H1 (cell line): ENCODE results near the gene RBFA. TPM values are rescaled to one million over a fixed set of nuclear protein-coding genes. Genes with fewer than 3 reads are reported as not detected.

ENCODE experiments used
- CTCF ChIA-PET: fragments of 300-600 bp; sonication (Branson Sonifier 250); formaldehyde crosslinking; loops from one replicate; lab custom pipeline; 2021; ENCODE audit not compliant: partially characterized antibody; lab: Charles Lee
- POLR2A ChIA-PET: fragments of 300-600 bp; sonication (Branson Sonifier 250); formaldehyde crosslinking; loops from one replicate; lab custom pipeline; 2021; ENCODE audit warnings: inconsistent platforms; ENCODE audit not compliant: partially characterized antibody; lab: Charles Lee
- DNase-seq, 2 experiments: peaks; one replicate each; pipeline versions ENCODE4 v3.0.0 to v3.0.0-alpha.2; 2010 to 2022; ENCODE audit warnings: low spot score in 2 of 2, low read depth in 1 of 2, mixed read lengths in 1 of 2
- FAIRE-seq: peaks from 2 replicates; lab custom pipeline; 2011; peaks lifted over from hg19 to GRCh38; lab: Jason Lieb, UNC
- H2AFZ ChIP-seq: 2 replicates; pipeline ENCODE4 v1.8.1; 2012; ENCODE audit warnings: low read length, inconsistent platforms
- H2AK5ac ChIP-seq: 2 replicates; pipeline ENCODE4 v1.6.1; 2013; ENCODE audit warnings: low read depth, low read length
- H2BK120ac ChIP-seq: replicated peaks from 2 replicates; pipeline ENCODE3; 2013; ENCODE audit warnings: low read depth, low read length, inconsistent platforms
- H2BK12ac ChIP-seq: 2 replicates; pipeline ENCODE4 v1.6.1; 2013; ENCODE audit warnings: low read depth, low read length
- H2BK15ac ChIP-seq: 2 replicates; pipeline ENCODE4 v1.6.1; 2013; ENCODE audit warnings: low read length
- H2BK20ac ChIP-seq: 2 replicates; pipeline ENCODE4 v1.6.1; 2013; ENCODE audit warnings: low read length
- H2BK5ac ChIP-seq: 2 replicates; pipeline ENCODE4 v1.6.1; 2013; ENCODE audit warnings: low read depth, low read length
- H3K14ac ChIP-seq: 2 replicates; pipeline ENCODE4 v1.6.1; 2013; ENCODE audit warnings: inconsistent platforms; ENCODE audit not compliant: insufficient read length
- H3K18ac ChIP-seq: 2 replicates; pipeline ENCODE4 v1.6.1; 2013; ENCODE audit warnings: low read length; ENCODE audit errors: extremely low read depth
- H3K23ac ChIP-seq: 2 replicates; pipeline ENCODE4 v1.6.1; 2013; ENCODE audit warnings: inconsistent platforms; ENCODE audit not compliant: insufficient read length
- H3K23me2 ChIP-seq: 2 replicates; pipeline ENCODE4 v1.6.1; 2013; ENCODE audit warnings: low read depth, low read length
- H3K27ac ChIP-seq: 2 replicates; pipeline ENCODE4 v1.6.1; 2011; ENCODE audit warnings: low read depth, low read length, inconsistent platforms
- H3K27me3 ChIP-seq, 4 experiments: replicated peaks in 1 of 4; 1 replicate in 1 of 4; 2 replicates in 3 of 4; pipeline versions ENCODE4 v1.6.1 to v1.8.1; 2011 to 2013; ENCODE audit warnings: low read length in 3 of 4, mild to moderate bottlenecking in 3 of 4, inconsistent platforms in 2 of 4, mixed read lengths in 2 of 4, moderate library complexity in 1 of 4; ENCODE audit not compliant: control insufficient read depth in 3 of 4, insufficient read depth in 3 of 4; ENCODE audit errors: extremely low read depth in 1 of 4
- H3K36me3 ChIP-seq, 4 experiments: 2 replicates each; pipeline versions ENCODE4 v1.6.1 to v1.8.1; 2011 to 2013; ENCODE audit warnings: mild to moderate bottlenecking in 4 of 4, low read length in 3 of 4, moderate library complexity in 2 of 4, control low read depth in 1 of 4, inconsistent platforms in 1 of 4; ENCODE audit not compliant: insufficient read depth in 4 of 4, control insufficient read depth in 2 of 4
- H3K4ac ChIP-seq: replicated peaks from 2 replicates; pipeline ENCODE3; 2013; ENCODE audit warnings: low read length, low read depth, mixed read lengths, inconsistent platforms; ENCODE audit not compliant: insufficient read length
- H3K4me1 ChIP-seq, 4 experiments: replicated peaks in 1 of 4; 1 replicate in 1 of 4; 2 replicates in 3 of 4; pipeline versions ENCODE4 v1.6.1 to v1.8.1; 2011 to 2013; ENCODE audit warnings: low read length in 3 of 4, inconsistent platforms in 2 of 4, mixed read lengths in 1 of 4; ENCODE audit not compliant: insufficient read depth in 4 of 4, control insufficient read depth in 3 of 4
- H3K4me2 ChIP-seq, 2 experiments: 2 replicates each; pipeline versions ENCODE4 v1.6.1 to v1.8.1; 2011 to 2013; ENCODE audit warnings: low read depth in 2 of 2, low read length in 2 of 2, control low read depth in 1 of 2, inconsistent platforms in 1 of 2, mild to moderate bottlenecking in 1 of 2; ENCODE audit not compliant: insufficient read depth in 1 of 2
- H3K4me3 ChIP-seq, 4 experiments: fragments of 200-600, 300-600 bp in 1 of 4; sonication (generic), shearing (Covaris generic), sonication (Bioruptor Twin) in 1 of 4; 2 replicates each; pipeline versions ENCODE4 v1.5.1 to v1.8.1; 2011 to 2016; ENCODE audit warnings: low read length in 4 of 4, low read depth in 3 of 4, control low read depth in 2 of 4, inconsistent platforms in 2 of 4, mild to moderate bottlenecking in 2 of 4, mixed read lengths in 1 of 4, moderate library complexity in 1 of 4; ENCODE audit not compliant: insufficient read depth in 2 of 4; ENCODE audit errors: extremely low read depth in 1 of 4
- H3K56ac ChIP-seq: replicated peaks from 2 replicates; pipeline ENCODE3; 2013; ENCODE audit warnings: low read depth, mild to moderate bottlenecking, mixed read lengths, low read length, inconsistent platforms; ENCODE audit not compliant: insufficient read length
- H3K79me1 ChIP-seq: 2 replicates; pipeline ENCODE4 v1.6.1; 2013; ENCODE audit warnings: low read depth, low read length, control low read depth
- H3K79me2 ChIP-seq, 2 experiments: 2 replicates each; pipeline versions ENCODE4 v1.6.1 to v1.8.1; 2012 to 2013; ENCODE audit warnings: low read length in 2 of 2, mild to moderate bottlenecking in 2 of 2, inconsistent platforms in 1 of 2; ENCODE audit not compliant: insufficient read depth in 2 of 2, control insufficient read depth in 1 of 2
- H3K9ac ChIP-seq, 4 experiments: replicated peaks in 1 of 4; 1 replicate in 1 of 4; 2 replicates in 3 of 4; pipeline versions ENCODE4 v1.6.1 to v1.8.1; 2011 to 2013; ENCODE audit warnings: low read depth in 3 of 4, low read length in 3 of 4, control low read depth in 2 of 4, mild to moderate bottlenecking in 2 of 4, moderate library complexity in 2 of 4, inconsistent platforms in 1 of 4; ENCODE audit errors: extremely low read depth in 1 of 4
- H3K9me3 ChIP-seq, 2 experiments: 2 replicates each; pipeline versions ENCODE4 v1.6.1 to v1.8.1; 2012 to 2013; ENCODE audit warnings: mild to moderate bottlenecking in 2 of 2, moderate library complexity in 2 of 2, control low read depth in 1 of 2, inconsistent platforms in 1 of 2, low read depth in 1 of 2, low read length in 1 of 2, mixed read lengths in 1 of 2; ENCODE audit not compliant: insufficient read depth in 2 of 2
- H4K20me1 ChIP-seq, 2 experiments: replicated peaks in 1 of 2; 2 replicates each; pipeline versions ENCODE3 to v1.8.1; 2011 to 2013; ENCODE audit warnings: inconsistent platforms in 2 of 2, low read length in 2 of 2, mild to moderate bottlenecking in 1 of 2; ENCODE audit not compliant: insufficient read depth in 2 of 2, control insufficient read depth in 1 of 2
- H4K5ac ChIP-seq: 2 replicates; pipeline ENCODE4 v1.6.1; 2013; ENCODE audit warnings: low read length, low read depth, mixed read lengths, inconsistent platforms; ENCODE audit not compliant: insufficient read length
- H4K8ac ChIP-seq: 2 replicates; pipeline ENCODE4 v1.8.0; 2013; ENCODE audit warnings: mild to moderate bottlenecking, moderate library complexity, low read length, inconsistent platforms; ENCODE audit not compliant: insufficient read depth; ENCODE audit errors: extremely low read depth
- H4K91ac ChIP-seq: replicated peaks from 2 replicates; pipeline ENCODE3; 2013; ENCODE audit warnings: low read length, mixed read lengths, inconsistent platforms; ENCODE audit not compliant: insufficient read length
- BACH1 ChIP-seq: IDR thresholded peaks from 2 replicates; pipeline ENCODE4 v1.6.1; 2012; ENCODE audit warnings: low read length, improper control_type of control experiment
- KDM1A ChIP-seq: fragments of 200-600, 300-600 bp; sonication (generic); IDR thresholded peaks from 2 replicates; pipeline ENCODE4 v1.7.1; 2016; ENCODE audit warnings: mild to moderate bottlenecking, low read length, borderline replicate concordance
- TCF12 ChIP-seq: IDR thresholded peaks from 2 replicates; pipeline ENCODE4 v1.6.1; 2011; ENCODE audit warnings: low read depth, mild to moderate bottlenecking, low read length
- YY1 ChIP-seq: IDR thresholded peaks from 2 replicates; pipeline ENCODE4 v1.6.1; 2011; ENCODE audit warnings: low read depth, mild to moderate bottlenecking, low read length
- WGBS, 2 experiments: shearing (Covaris generic) in 1 of 2; methylation state at CpG; one replicate each; pipeline versions ENCODE4 v1.1.6 to v1.1.7; 2013 to 2015; ENCODE audit warnings: low lambda C conversion rate in 2 of 2, mixed read lengths in 2 of 2, inconsistent platforms in 1 of 2, low coverage in 1 of 2, missing lambda C conversion rate in 1 of 2; ENCODE audit not compliant: insufficient replicate concordance in 2 of 2, insufficient coverage in 1 of 2, insufficient read length in 1 of 2; ENCODE audit errors: extremely low coverage in 1 of 2, missing lambda C conversion rate in 1 of 2; 5-methylcytosine and 5-hydroxymethylcytosine counted together
- polyA plus RNA-seq, 7 experiments: library from polyadenylated mRNA; depleted of rRNA in 3 of 7; stranded (reverse) in 5 of 7; unstranded in 2 of 7; fragments of >200 nt in 5 of 7; fragments of 200-250 nt in 2 of 7; gene quantifications; 1 replicate in 5 of 7; 2 replicates in 1 of 7; 4 replicates in 1 of 7; pipeline versions ENCODE4 v1.2.1 to v1.2.3, GENCODE V29; 2011 to 2013; ENCODE audit warnings: missing spikeins in 2 of 7, mixed read lengths in 2 of 7
- total RNA-seq: library from RNA; stranded (reverse); fragmentation: NEBNext Ultra II Directional; extraction: Animal tissue kit (Norgen Biotek cat#: 25700); gene quantifications from 2 replicates; pipeline ENCODE4 v1.2.1, GENCODE V29; 2021
- TF ChIP-seq, protein P1 (sequence below): IDR thresholded peaks from 2 replicates; pipeline ENCODE4 v1.6.1; 2012; ENCODE audit warnings: inconsistent platforms

RBFA gene
- total and polyA plus RNA-seq, 2 of the 8 experiments (the other 6 are each of a cell fraction or from before 2014, with no cell fraction given), result 19.2 to 29.5 TPM

DNA sequence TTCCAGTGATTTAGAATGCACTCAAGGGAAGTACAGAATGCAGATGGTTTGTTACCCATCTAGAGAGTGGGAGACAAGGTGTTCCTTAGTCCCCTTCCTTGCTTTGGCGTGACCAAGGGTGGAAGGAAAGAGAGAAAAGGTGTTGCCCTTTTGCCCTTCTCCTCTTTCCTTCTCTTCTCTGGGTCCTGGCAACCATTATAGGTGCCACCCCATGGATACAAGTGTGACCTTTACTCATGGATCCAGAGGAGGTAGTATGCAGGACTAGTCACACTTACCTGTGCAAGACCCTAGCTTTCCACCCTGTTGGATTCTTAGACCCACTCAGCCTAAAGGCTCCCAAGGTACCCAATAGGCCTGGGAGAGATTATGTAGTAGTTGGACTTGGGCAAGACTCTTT lies 11.6 kb upstream of the RBFA start:
- Histone ChIP-seq H3K4me1 (no peaks in the 10 kb centered on the region), H2AFZ (no peak overlapping the region), H4K8ac (no peak overlapping the region), H3K36me3 (no peaks in the 10 kb centered on the region), H3K79me1 (no peaks in the 10 kb centered on the region), H3K14ac (no peak overlapping the region), H4K20me1 (no peaks in the 10 kb centered on the region), H3K18ac (no peak overlapping the region), H3K9ac (no peak overlapping the region), H3K9me3 (peaks cover 54 to 71% of the 10 kb centered on the region in 2 experiments), H3K27ac (no peak overlapping the region), H4K5ac (no peak overlapping the region), H3K56ac (no peak overlapping the region), H2BK15ac (no peak overlapping the region), H3K4me3 (peak overlapping the region in 1 of 4 experiments; percentile 13; a peak in 1 of 8 replicates), H3K27me3 (no peaks in the 10 kb centered on the region), H3K4me2 (no peak overlapping the region), H2AK5ac (no peak overlapping the region), H3K79me2 (no peaks in the 10 kb centered on the region), H3K23ac (no peak overlapping the region), H2BK120ac (no peak overlapping the region), H2BK12ac (no peak overlapping the region), H3K4ac (no peak overlapping the region), H2BK20ac (no peak overlapping the region), H2BK5ac (no peak overlapping the region), H4K91ac (no peak overlapping the region), H3K23me2 (no peaks in the 10 kb centered on the region)
- FAIRE-seq, result no peak
- TF ChIP-seq KDM1A, result peak; percentile 61; the same call in 1 of the 2 replicates
- TF ChIP-seq BACH1, result no peak
- 0 out of 2 replicates have a peak, but pooled peaks have one; percentile 47 for TF ChIP-seq YY1
- TF ChIP-seq, protein P1, sequence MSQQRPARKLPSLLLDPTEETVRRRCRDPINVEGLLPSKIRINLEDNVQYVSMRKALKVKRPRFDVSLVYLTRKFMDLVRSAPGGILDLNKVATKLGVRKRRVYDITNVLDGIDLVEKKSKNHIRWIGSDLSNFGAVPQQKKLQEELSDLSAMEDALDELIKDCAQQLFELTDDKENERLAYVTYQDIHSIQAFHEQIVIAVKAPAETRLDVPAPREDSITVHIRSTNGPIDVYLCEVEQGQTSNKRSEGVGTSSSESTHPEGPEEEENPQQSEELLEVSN, result no peak
- TF ChIP-seq TCF12, result 0 out of 2 replicates have a peak, but pooled peaks have one; percentile 27
- CTCF ChIA-PET, result interaction anchor here (1.3 kb wide), 2 partner anchors 134 to 233 kb away, joined by 4 to 7 read pairs; no protein-coding TSS in a partner anchor
- WGBS, 2 experiments, result 67% methylated on average over 1 of the region's 1 CpG; no CpG with 5 or more reads in 1 of the 2 experiments
- POLR2A ChIA-PET, result interaction anchor here (1.5 kb wide), 1 partner anchor 38 kb away, joined by 5 read pairs; no protein-coding TSS in a partner anchor
- DNase-seq, result no peak
